Panc1 (cell line): ENCODE data around the gene FGF22.

ENCODE experiments used
- CTCF ChIP-seq: fragments of 450-650 bp; IDR thresholded peaks from 2 replicates; pipeline ENCODE4 v1.5.1; 2017; ENCODE audit warnings: mild to moderate bottlenecking
- REST ChIP-seq, 2 experiments: IDR thresholded peaks; 2 replicates each; pipeline ENCODE4 v1.6.1; 2011 to 2012; ENCODE audit warnings: low read depth in 2 of 2, control low read depth in 1 of 2, low read length in 1 of 2, mild to moderate bottlenecking in 1 of 2, moderate library complexity in 1 of 2; ENCODE audit not compliant: insufficient read depth in 1 of 2

GRCh38 chr19:611481-611868 lies 28.2 kb upstream of the FGF22 start:
- TF ChIP-seq CTCF (no peak), REST (IDR thresholded peaks at IDR 0.05; ENCODE audit: insufficient read depth in 1 of 2, low read depth in 2 of 2, low read length in 1 of 2) (no peak)
